ENCODE measurements around the gene GP9. TPM values are rescaled to one million over a fixed set of nuclear protein-coding genes. Genes with fewer than 3 reads are reported as not detected.

GP9 gene
- total RNA-seq, 2 experiments from 2014 or later = not detected

- no peaks in the 10 kb centered on the region for H3K79me2 ChIP-seq (ENCODE audit: insufficient read depth, low read depth, low read length)
- no peak overlapping the region for H3K4me3 ChIP-seq (ENCODE audit: low read depth, low read length, poor library complexity, severe bottlenecking)
- H3K9me3 ChIP-seq (ENCODE audit: low read length) = no peaks in the 10 kb centered on the region
- H2AFZ ChIP-seq (ENCODE audit: low read length) = no peak overlapping the region
- TF ChIP-seq EZH2phosphoT487 (IDR thresholded peaks at IDR 0.05; ENCODE audit: borderline replicate concordance, low read depth, low read length) (no peak), CTCF (conservative IDR thresholded peaks at IDR 0.05; ENCODE audit: low read length) (no peak)
- BruUV-seq (replicated peaks) = no TSS peak
- H3K4me1 ChIP-seq (ENCODE audit: insufficient read depth, low read length, poor library complexity, severe bottlenecking) = no peaks in the 10 kb centered on the region
- POLR2A ChIA-PET = no interaction called here
- no peaks in the 10 kb centered on the region for H3K36me3 ChIP-seq (ENCODE audit: insufficient read depth, low read length)
- CTCF ChIA-PET (ENCODE audit: unreplicated experiment) = no interaction called here
- DNase-seq (ENCODE audit: low spot score) = no peak
- H4K20me1 ChIP-seq (ENCODE audit: insufficient read depth, low read length) = no peaks in the 10 kb centered on the region
- no peaks in the 10 kb centered on the region for H3K9me2 ChIP-seq (ENCODE audit: insufficient read depth, low read length)
- intact Hi-C loops (cut with micrococcal nuclease; ENCODE audit: unreplicated experiment) = no loop called here
- H3K4me2 ChIP-seq (ENCODE audit: low read length) = no peak overlapping the region
- no peak overlapping the region for H3K27ac ChIP-seq (ENCODE audit: low read depth, low read length, poor library complexity, severe bottlenecking)
Observed at GRCh38 chr3:129082026-129082425, 21.4 kb downstream of the GP9 start.

- Histone ChIP-seq H3K4me3 (ENCODE audit: low read depth, low read length, poor library complexity, severe bottlenecking) (no peak overlapping the region), H3K4me1 (ENCODE audit: insufficient read depth, low read length, poor library complexity, severe bottlenecking) (no peaks in the 10 kb centered on the region), H3K9me2 (ENCODE audit: insufficient read depth, low read length) (no peaks in the 10 kb centered on the region), H3K9me3 (ENCODE audit: low read length) (no peaks in the 10 kb centered on the region), H2AFZ (ENCODE audit: low read length) (no peak overlapping the region), H3K27ac (ENCODE audit: low read depth, low read length, poor library complexity, severe bottlenecking) (no peak overlapping the region), H3K79me2 (ENCODE audit: insufficient read depth, low read depth, low read length) (no peaks in the 10 kb centered on the region), H3K4me2 (ENCODE audit: low read length) (no peak overlapping the region), H4K20me1 (ENCODE audit: insufficient read depth, low read length) (no peaks in the 10 kb centered on the region), H3K36me3 (ENCODE audit: insufficient read depth, low read length) (no peaks in the 10 kb centered on the region)
- TF ChIP-seq CTCF (conservative IDR thresholded peaks at IDR 0.05; ENCODE audit: low read length) (no peak), EZH2phosphoT487 (IDR thresholded peaks at IDR 0.05; ENCODE audit: borderline replicate concordance, low read depth, low read length) (no peak)
- intact Hi-C loops (cut with micrococcal nuclease; ENCODE audit: unreplicated experiment) = no loop called here
- DNase-seq (ENCODE audit: low spot score) = no peak
- POLR2A ChIA-PET = no interaction called here
- CTCF ChIA-PET (ENCODE audit: unreplicated experiment) = no interaction called here
- BruUV-seq (replicated peaks) = no TSS peak
Observed at GRCh38 chr3:129084501-129084900, 23.9 kb downstream of the GP9 start.

- no peak overlapping the region for H3K4me2 ChIP-seq (ENCODE audit: low read length)
- H2AFZ ChIP-seq (ENCODE audit: low read length) = no peak overlapping the region
- H3K4me3 ChIP-seq (ENCODE audit: low read depth, low read length, poor library complexity, severe bottlenecking) = no peak overlapping the region
- no peaks in the 10 kb centered on the region for H3K36me3 ChIP-seq (ENCODE audit: insufficient read depth, low read length)
- intact Hi-C loops (cut with micrococcal nuclease; ENCODE audit: unreplicated experiment) = no loop called here
- no peaks in the 10 kb centered on the region for H4K20me1 ChIP-seq (ENCODE audit: insufficient read depth, low read length)
- H3K79me2 ChIP-seq (ENCODE audit: insufficient read depth, low read depth, low read length) = no peaks in the 10 kb centered on the region
- H3K9me3 ChIP-seq (ENCODE audit: low read length) = no peaks in the 10 kb centered on the region
- no peak for TF ChIP-seq EZH2phosphoT487 (IDR thresholded peaks at IDR 0.05; ENCODE audit: borderline replicate concordance, low read depth, low read length)
- no peak for TF ChIP-seq CTCF (conservative IDR thresholded peaks at IDR 0.05; ENCODE audit: low read length)
- H3K4me1 ChIP-seq (ENCODE audit: insufficient read depth, low read length, poor library complexity, severe bottlenecking) = no peaks in the 10 kb centered on the region
- DNase-seq (ENCODE audit: low spot score) = no peak
- H3K27ac ChIP-seq (ENCODE audit: low read depth, low read length, poor library complexity, severe bottlenecking) = no peak overlapping the region
- ChIA-PET POLR2A (no interaction called here), CTCF (ENCODE audit: unreplicated experiment) (no interaction called here)
- BruUV-seq (replicated peaks) = no TSS peak
- no peaks in the 10 kb centered on the region for H3K9me2 ChIP-seq (ENCODE audit: insufficient read depth, low read length)
Observed at GRCh38 chr3:129085165-129085715, 24.7 kb downstream of the GP9 start.
